ENCODE measurements around the gene RECK. TPM values are rescaled to one million over a fixed set of nuclear protein-coding genes. Genes with fewer than 3 reads are reported as not detected.
"Not testable (repeated sequence)": the region's sequence is repeated elsewhere in the genome, so short reads cannot be mapped to it uniquely, and the experiment has no call there.

Gene RECK
- total RNA-seq, 1 experiment from 2014 or later = 10.3 TPM

- WGBS (ENCODE audit: extremely low coverage, insufficient read length, low lambda C conversion rate) = no CpG with 5 or more reads among the region's 12 CpGs
- Histone ChIP-seq H2AFZ (ENCODE audit: low read length) (no peak overlapping the region), H3K9me3 (ENCODE audit: control insufficient read depth, low read depth, low read length) (no peaks in the 10 kb centered on the region), H3K14ac (ENCODE audit: insufficient read depth, low read length) (no peak overlapping the region), H3K4me1 (ENCODE audit: insufficient read depth, low read length) (peaks cover 2% of the 10 kb centered on the region; the same call in 1 of the 2 replicates), H3K56ac (ENCODE audit: insufficient read length, low read depth, low read length) (no peak overlapping the region), H4K8ac (replicated peaks; ENCODE audit: insufficient read length, low read depth, low read length) (no peak overlapping the region), H3K79me2 (ENCODE audit: insufficient read depth, low read length) (no peaks in the 10 kb centered on the region), H3K27ac (ENCODE audit: insufficient read length, low read depth, low read length) (no peak overlapping the region), H2BK20ac (ENCODE audit: low read depth, low read length, poor library complexity, severe bottlenecking) (no peak overlapping the region), H2BK15ac (ENCODE audit: low read depth, low read length) (no peak overlapping the region), H3K27me3 (ENCODE audit: insufficient read depth, low read length) (no peaks in the 10 kb centered on the region), H3K4me2 (ENCODE audit: insufficient read depth, insufficient read length, low read length) (no peak overlapping the region), H3K18ac (ENCODE audit: insufficient read length, low read depth, low read length) (no peak overlapping the region), H3T11ph (ENCODE audit: low read length) (no peak overlapping the region), H4K91ac (ENCODE audit: insufficient read length, low read depth, low read length) (no peak overlapping the region), H2BK5ac (ENCODE audit: insufficient read length, low read length) (no peak overlapping the region), H3K79me1 (ENCODE audit: insufficient read depth, low read depth, low read length, poor library complexity, severe bottlenecking) (no peaks in the 10 kb centered on the region), H4K20me1 (ENCODE audit: control insufficient read depth, insufficient read depth, insufficient read length) (no peaks in the 10 kb centered on the region), H2BK120ac (ENCODE audit: low read depth, low read length, poor library complexity, severe bottlenecking) (no peak overlapping the region), H2AK5ac (ENCODE audit: insufficient read length, low read length) (no peak overlapping the region), H2BK12ac (ENCODE audit: insufficient read length, low read depth, low read length) (no peak overlapping the region), H3K23ac (ENCODE audit: insufficient read length, low read depth, low read length) (no peak overlapping the region), H3K23me2 (ENCODE audit: insufficient read length, low read depth, low read length, poor library complexity, severe bottlenecking) (no peaks in the 10 kb centered on the region), H3K9ac (ENCODE audit: extremely low read depth, insufficient read length, low read length) (no peak overlapping the region), H4K5ac (ENCODE audit: insufficient read length, low read depth, low read length) (no peak overlapping the region), H3K4ac (ENCODE audit: low read depth, low read length) (no peak overlapping the region)
- no peak overlapping the region for H3K4me3 Mint-ChIP-seq
- TF ChIP-seq CTCF (conservative IDR thresholded peaks at IDR 0.05) = no peak
- H3K27me3 Mint-ChIP-seq (ENCODE audit: low read depth) = peaks cover 48% of the 10 kb centered on the region
- H3K9me3 Mint-ChIP-seq = no peaks in the 10 kb centered on the region
- H3K36me3 Mint-ChIP-seq (ENCODE audit: insufficient read depth in 1 of 3, low read depth in 3 of 3) = no peaks in the 10 kb centered on the region; a peak in 1 of 7 replicates
- no peak for DNase-seq
- H3K27ac Mint-ChIP-seq = no peak overlapping the region
- peaks cover 12 to 30% of the 10 kb centered on the region in 2 experiments for H3K4me1 Mint-ChIP-seq
Measured at GRCh38 chr9:36129139-36129538, 92.4 kb downstream of the RECK start.

GRCh38 chr9:36131666-36132065 lies 95.0 kb downstream of the RECK start:
- H3T11ph ChIP-seq (ENCODE audit: low read length); H3K9me3 ChIP-seq (ENCODE audit: control insufficient read depth, low read depth, low read length); H3K27ac ChIP-seq (ENCODE audit: insufficient read length, low read depth, low read length); H2BK5ac ChIP-seq (ENCODE audit: insufficient read length, low read length); H2AFZ ChIP-seq (ENCODE audit: low read length); H3K23ac ChIP-seq (ENCODE audit: insufficient read length, low read depth, low read length); H3K4me1 ChIP-seq (ENCODE audit: insufficient read depth, low read length); H3K79me1 ChIP-seq (ENCODE audit: insufficient read depth, low read depth, low read length, poor library complexity, severe bottlenecking); H3K9me3 Mint-ChIP-seq; H4K91ac ChIP-seq (ENCODE audit: insufficient read length, low read depth, low read length); H4K5ac ChIP-seq (ENCODE audit: insufficient read length, low read depth, low read length); H3K23me2 ChIP-seq (ENCODE audit: insufficient read length, low read depth, low read length, poor library complexity, severe bottlenecking); H3K4ac ChIP-seq (ENCODE audit: low read depth, low read length); H2BK12ac ChIP-seq (ENCODE audit: insufficient read length, low read depth, low read length); H3K27ac Mint-ChIP-seq; H3K36me3 Mint-ChIP-seq (ENCODE audit: insufficient read depth in 1 of 3, low read depth in 3 of 3); H4K8ac ChIP-seq (replicated peaks; ENCODE audit: insufficient read length, low read depth, low read length); H3K9ac ChIP-seq (ENCODE audit: extremely low read depth, insufficient read length, low read length); H3K79me2 ChIP-seq (ENCODE audit: insufficient read depth, low read length); H2BK20ac ChIP-seq (ENCODE audit: low read depth, low read length, poor library complexity, severe bottlenecking); H2AK5ac ChIP-seq (ENCODE audit: insufficient read length, low read length); H3K27me3 ChIP-seq (ENCODE audit: insufficient read depth, low read length); DNase-seq; H3K56ac ChIP-seq (ENCODE audit: insufficient read length, low read depth, low read length); H3K18ac ChIP-seq (ENCODE audit: insufficient read length, low read depth, low read length); H3K4me2 ChIP-seq (ENCODE audit: insufficient read depth, insufficient read length, low read length); H3K4me3 Mint-ChIP-seq; H2BK15ac ChIP-seq (ENCODE audit: low read depth, low read length); H4K20me1 ChIP-seq (ENCODE audit: control insufficient read depth, insufficient read depth, insufficient read length); H2BK120ac ChIP-seq (ENCODE audit: low read depth, low read length, poor library complexity, severe bottlenecking); H3K14ac ChIP-seq (ENCODE audit: insufficient read depth, low read length): not testable (repeated sequence)
- WGBS (ENCODE audit: extremely low coverage, insufficient read length, low lambda C conversion rate) = no CpG with 5 or more reads among the region's 7 CpGs
- H3K4me1 Mint-ChIP-seq = peaks cover 22 to 36% of the 10 kb centered on the region in 2 experiments
- H3K27me3 Mint-ChIP-seq (ENCODE audit: low read depth) = peaks cover 66% of the 10 kb centered on the region

All from H9 (cell line).